Gastrocnemius medialis (tissue), 4 donors: ENCODE measurements around the gene ZNF280D.

Experiments
- CTCF ChIP-seq, 5 experiments: fragments of 450-650 bp in 3 of 5; fragments of 200-600 bp in 2 of 5; sonication (generic) in 2 of 5; IDR thresholded peaks in 4 of 5; conservative IDR thresholded peaks in 1 of 5; 1 replicate in 4 of 5; 2 replicates in 1 of 5; pipeline ENCODE4 v1.5.1; 2016 to 2019; ENCODE audit warnings: antibody characterized with exemption in 5 of 5, mild to moderate bottlenecking in 3 of 5, moderate library complexity in 3 of 5
- POLR2A ChIP-seq, 2 donors: fragments of 450-650 bp; IDR thresholded peaks; one replicate each; pipeline ENCODE4 v1.6.1; 2017; ENCODE audit warnings: antibody characterized with exemption in 2 of 2, mild to moderate bottlenecking in 2 of 2, moderate library complexity in 2 of 2

DNA sequence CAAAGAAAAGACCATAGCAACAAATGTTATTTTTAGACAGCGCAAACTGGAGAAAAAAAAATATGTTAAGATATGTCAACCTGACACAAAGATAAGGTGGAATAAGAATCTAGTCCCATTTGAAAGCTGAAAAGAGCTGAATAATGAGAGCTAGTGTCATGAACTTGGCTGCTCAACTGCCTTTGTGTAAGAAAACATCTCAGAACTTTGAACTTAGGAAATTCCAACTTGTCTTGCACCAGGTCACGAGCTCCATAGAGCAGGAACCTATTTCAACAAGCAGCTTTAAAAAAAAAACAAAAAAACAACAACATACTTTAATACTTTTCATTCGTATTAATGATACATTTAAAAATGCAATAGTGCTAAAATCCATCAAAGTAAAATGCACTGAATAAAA lies 79.5 kb downstream of the ZNF280D start:
- TF ChIP-seq CTCF (IDR thresholded peaks at IDR 0.05 in 4 of 5, conservative IDR thresholded peaks at IDR 0.05 in 1 of 5) (no peak), POLR2A (IDR thresholded peaks at IDR 0.05) (no peak)
